GM12872 (cell line): ENCODE data around the gene NMNAT2.
A peak's percentile ranks its signal among the peaks of the same experiment; 100 is the strongest.

ENCODE experiments used
- TF ChIP-seq, protein P1 (sequence below): IDR thresholded peaks from 3 replicates; pipeline ENCODE4 v1.5.1; 2011; ENCODE audit warnings: low read depth, mild to moderate bottlenecking, low read length, moderate library complexity; ENCODE audit not compliant: insufficient read depth

Gene NMNAT2

DNA sequence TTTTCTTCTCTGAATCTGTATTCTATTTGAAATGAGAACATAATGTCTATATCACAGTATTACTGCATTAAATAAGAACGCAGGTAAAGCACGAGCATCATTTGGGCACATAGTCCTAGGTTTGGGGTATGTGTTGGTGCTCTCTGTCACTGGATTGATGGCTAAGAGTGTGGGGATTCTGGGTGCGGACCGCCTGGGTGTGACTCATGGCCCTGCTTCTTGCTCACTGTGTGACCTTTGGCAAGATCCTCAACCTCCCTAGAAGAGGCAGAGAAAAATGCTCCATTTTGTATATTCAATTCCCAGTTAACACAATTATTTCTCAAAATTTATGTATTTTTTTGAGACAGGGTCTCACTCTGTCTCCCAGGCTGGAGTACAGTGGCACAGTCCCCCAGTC is 132.4 kb downstream of the NMNAT2 start:
- TF ChIP-seq, protein P1, sequence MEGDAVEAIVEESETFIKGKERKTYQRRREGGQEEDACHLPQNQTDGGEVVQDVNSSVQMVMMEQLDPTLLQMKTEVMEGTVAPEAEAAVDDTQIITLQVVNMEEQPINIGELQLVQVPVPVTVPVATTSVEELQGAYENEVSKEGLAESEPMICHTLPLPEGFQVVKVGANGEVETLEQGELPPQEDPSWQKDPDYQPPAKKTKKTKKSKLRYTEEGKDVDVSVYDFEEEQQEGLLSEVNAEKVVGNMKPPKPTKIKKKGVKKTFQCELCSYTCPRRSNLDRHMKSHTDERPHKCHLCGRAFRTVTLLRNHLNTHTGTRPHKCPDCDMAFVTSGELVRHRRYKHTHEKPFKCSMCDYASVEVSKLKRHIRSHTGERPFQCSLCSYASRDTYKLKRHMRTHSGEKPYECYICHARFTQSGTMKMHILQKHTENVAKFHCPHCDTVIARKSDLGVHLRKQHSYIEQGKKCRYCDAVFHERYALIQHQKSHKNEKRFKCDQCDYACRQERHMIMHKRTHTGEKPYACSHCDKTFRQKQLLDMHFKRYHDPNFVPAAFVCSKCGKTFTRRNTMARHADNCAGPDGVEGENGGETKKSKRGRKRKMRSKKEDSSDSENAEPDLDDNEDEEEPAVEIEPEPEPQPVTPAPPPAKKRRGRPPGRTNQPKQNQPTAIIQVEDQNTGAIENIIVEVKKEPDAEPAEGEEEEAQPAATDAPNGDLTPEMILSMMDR = no peak

DNA sequence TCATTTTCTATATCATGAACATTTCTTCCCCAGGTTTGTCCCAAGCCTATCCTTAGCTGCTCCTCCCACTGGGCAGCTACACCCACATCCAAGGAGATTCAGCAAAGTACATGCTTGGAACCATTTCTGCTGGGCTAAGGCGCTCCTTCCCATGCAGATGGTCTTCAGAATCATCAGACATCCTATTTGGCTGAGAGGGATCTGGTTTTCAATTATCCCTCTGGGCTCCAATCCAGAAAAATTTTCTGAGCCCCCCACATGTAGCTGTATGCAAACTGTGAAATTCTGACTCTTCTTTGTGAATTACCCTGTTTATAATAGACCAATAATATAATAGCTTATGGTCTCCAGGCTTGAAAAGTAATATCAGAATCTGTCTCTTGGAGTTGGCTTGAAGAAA is 132.9 kb downstream of the NMNAT2 start:
- TF ChIP-seq, protein P1 = no peak

DNA sequence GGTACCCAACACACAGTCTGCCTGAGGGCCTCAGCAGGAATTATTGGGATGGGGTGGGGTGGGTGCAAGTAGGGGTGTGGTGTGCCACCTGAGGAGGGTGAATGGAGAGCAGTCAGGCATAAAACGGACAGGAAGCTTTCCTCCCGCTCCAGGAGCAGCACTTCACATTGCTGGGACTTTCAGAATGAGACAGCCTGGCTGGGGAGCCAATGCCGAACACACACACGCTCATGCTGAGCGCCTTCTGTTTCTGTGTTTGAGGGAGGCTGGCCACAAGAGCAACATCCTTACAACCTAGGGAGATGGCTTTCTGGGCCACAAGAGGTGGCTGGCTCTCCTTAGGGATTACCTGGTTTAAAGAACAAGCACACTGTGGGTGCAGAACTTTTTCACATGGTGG is 134.1 kb downstream of the NMNAT2 start:
- TF ChIP-seq, protein P1 = no peak

DNA sequence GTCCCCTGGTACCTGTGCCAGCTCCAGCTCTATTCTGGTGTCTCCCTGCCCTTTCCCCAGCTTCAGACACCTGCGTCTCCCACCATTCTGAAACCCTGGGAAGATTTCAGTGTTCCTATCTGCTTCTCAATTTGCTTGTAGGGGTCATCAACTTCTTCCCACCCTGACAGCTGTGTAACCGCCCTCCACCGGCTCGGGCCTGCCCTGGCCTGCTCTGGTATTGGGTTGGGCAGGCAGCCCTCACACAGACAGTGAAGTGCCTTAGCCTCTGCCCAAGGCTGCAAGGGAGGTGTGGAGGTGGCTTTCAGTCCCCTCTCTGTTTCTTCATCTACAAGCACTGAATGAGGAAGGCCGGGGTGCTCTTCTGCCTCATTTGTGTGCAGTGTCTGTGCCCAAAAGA is 134.9 kb downstream of the NMNAT2 start:
- TF ChIP-seq, protein P1 = no peak

DNA sequence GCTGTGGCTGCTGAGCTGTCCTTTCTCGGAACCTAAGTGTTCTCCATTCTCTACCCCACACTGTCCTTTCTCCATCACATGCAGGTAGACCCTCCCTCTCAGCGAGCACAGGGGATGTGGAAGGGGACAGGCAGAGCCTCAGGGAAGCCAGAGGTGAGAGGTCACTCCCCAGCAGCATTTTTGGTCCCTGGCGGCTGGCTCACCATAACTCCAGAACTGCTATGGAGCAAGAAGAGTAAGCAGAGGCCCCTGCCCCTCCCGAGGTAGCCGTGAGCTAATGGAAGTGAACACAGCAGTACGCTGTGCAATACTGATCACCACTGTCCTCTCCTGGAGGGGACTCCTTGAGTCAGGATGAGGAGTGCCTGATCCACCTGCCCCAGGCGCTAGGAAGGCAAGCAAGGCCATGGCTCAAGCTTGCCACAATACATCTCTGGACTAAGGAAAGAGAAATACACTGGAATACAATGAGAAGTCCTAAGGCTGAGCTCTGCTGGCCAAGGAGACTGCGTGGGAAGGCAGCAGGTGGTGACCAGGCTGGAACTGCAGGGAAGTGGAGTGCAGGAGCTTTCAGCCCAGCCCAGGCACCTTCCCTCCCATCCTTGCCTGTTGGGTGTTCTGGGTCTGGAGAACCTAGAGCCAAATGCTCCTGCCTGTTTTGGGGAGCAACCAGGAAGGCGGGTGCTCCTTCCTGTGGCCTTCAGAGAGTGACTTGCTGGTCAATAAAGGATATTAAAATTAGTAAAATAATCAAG is 135.9 kb downstream of the NMNAT2 start:
- TF ChIP-seq, protein P1 = no peak

DNA sequence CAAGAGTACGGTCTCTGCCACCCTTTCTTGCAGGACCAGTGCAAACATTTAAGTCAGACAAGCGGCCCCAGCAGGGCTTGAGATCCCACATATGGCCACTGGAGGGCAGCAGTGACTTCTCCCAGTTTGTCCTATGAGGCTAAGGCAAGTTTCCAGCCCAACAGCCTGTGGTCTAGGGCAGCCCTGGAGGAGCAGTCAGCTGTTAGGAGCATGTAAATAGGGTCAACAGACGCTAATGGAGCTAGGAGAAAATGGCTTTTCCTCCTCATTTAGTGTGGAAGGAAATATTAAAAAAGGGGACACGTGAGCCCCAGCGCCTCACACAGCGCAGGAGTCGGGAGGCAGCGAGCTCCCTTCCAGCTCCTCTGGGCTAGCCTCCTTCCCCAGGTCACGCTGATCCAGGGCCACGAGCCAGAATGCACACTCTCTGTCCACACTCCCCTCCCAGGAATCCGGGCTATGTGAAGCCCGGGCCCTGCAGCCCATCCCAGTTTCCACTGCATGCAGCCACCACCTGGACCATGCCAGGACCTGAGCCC is 136.6 kb downstream of the NMNAT2 start:
- TF ChIP-seq, protein P1 = peak; percentile 93

DNA sequence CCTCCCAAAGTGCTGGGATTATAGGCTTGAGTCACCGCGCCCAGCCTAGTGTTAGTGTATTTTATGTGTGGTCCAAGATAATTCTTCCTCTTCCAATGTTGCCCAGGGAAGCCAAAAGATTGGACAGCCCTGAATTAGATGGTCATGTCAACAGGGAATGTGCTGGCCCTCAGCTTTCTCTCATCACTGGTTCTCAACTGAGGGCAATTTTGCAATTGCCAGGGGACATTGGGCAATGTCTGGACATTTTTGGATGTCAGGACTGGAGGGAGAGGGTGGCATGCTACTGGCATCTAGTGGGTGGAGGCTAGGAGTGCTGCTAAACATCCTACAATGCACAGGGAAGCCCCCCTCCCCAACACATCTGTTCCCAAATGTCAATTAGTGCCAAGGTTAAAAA is 137.1 kb downstream of the NMNAT2 start:
- TF ChIP-seq, protein P1 = no peak
